CD4-positive, alpha-beta T cell treated with Interferon alpha-2 for 1 hour (primary cell): ENCODE results near the gene HYDIN.
A peak's percentile ranks its signal among the peaks of the same experiment; 100 is the strongest.
"Not testable (repeated sequence)": the region's sequence is repeated elsewhere in the genome, so short reads cannot be mapped to it uniquely, and the experiment has no call there.

ENCODE experiments used
- DNase-seq, 2 donors: peaks; one replicate each; pipeline ENCODE4 v3.0.0-alpha.2; 2020 to 2022

HYDIN gene

GRCh38 chr16:71080777-71081176 is 149.7 kb downstream of the HYDIN start:
- not testable (repeated sequence) for DNase-seq

- not testable (repeated sequence) for DNase-seq
Observed at GRCh38 chr16:71080262-71080661, 150.3 kb downstream of the HYDIN start.

GRCh38 chr16:71070651-71071050 is 159.9 kb downstream of the HYDIN start:
- DNase-seq, result not testable (repeated sequence)

- not testable (repeated sequence) for DNase-seq
Observed at GRCh38 chr16:71069842-71070241, 160.7 kb downstream of the HYDIN start.

- not testable (repeated sequence) for DNase-seq
Observed at GRCh38 chr16:71053897-71054609, 176.5 kb downstream of the HYDIN start.

- not testable (repeated sequence) for DNase-seq
Observed at GRCh38 chr16:71050307-71050706, 180.2 kb downstream of the HYDIN start.

- DNase-seq, result not testable (repeated sequence)
Observed at GRCh38 chr16:71039368-71040111, 191.0 kb downstream of the HYDIN start.

GRCh38 chr16:71038421-71038820 is 192.1 kb downstream of the HYDIN start:
- not testable (repeated sequence) for DNase-seq

- DNase-seq, result not testable (repeated sequence)
Observed at GRCh38 chr16:71037987-71038386, 192.5 kb downstream of the HYDIN start.

GRCh38 chr16:71028032-71028727 is 202.3 kb downstream of the HYDIN start:
- DNase-seq, result not testable (repeated sequence)

GRCh38 chr16:71027511-71027910 is 203.0 kb downstream of the HYDIN start:
- DNase-seq, result not testable (repeated sequence)

- DNase-seq, result not testable (repeated sequence)
Observed at GRCh38 chr16:71023851-71024439, 206.6 kb downstream of the HYDIN start.

GRCh38 chr16:71021961-71022537 is 208.5 kb downstream of the HYDIN start:
- not testable (repeated sequence) for DNase-seq

GRCh38 chr16:71019067-71019682 is 211.3 kb downstream of the HYDIN start:
- not testable (repeated sequence) for DNase-seq

- DNase-seq, result not testable (repeated sequence)
Observed at GRCh38 chr16:71015419-71015818, 215.1 kb downstream of the HYDIN start.

- DNase-seq, result not testable (repeated sequence)
Observed at GRCh38 chr16:71009440-71010223, 220.9 kb downstream of the HYDIN start.

- not testable (repeated sequence) for DNase-seq
Observed at GRCh38 chr16:71006516-71006915, 224.0 kb downstream of the HYDIN start.

- DNase-seq, result peak in 1 of 2 donors; percentile 4
Observed at GRCh38 chr16:70999735-71000134, 230.8 kb downstream of the HYDIN start.

GRCh38 chr16:70995799-70996198 is 234.7 kb downstream of the HYDIN start:
- not testable (repeated sequence) for DNase-seq

GRCh38 chr16:70992511-70992910 is 238.0 kb downstream of the HYDIN start:
- DNase-seq, result not testable (repeated sequence)
